Measurements from ENCODE around the gene SLC8A2.
"Not testable (repeated sequence)": the region's sequence is repeated elsewhere in the genome, so short reads cannot be mapped to it uniquely, and the experiment has no call there.

The SLC8A2 gene

DNA sequence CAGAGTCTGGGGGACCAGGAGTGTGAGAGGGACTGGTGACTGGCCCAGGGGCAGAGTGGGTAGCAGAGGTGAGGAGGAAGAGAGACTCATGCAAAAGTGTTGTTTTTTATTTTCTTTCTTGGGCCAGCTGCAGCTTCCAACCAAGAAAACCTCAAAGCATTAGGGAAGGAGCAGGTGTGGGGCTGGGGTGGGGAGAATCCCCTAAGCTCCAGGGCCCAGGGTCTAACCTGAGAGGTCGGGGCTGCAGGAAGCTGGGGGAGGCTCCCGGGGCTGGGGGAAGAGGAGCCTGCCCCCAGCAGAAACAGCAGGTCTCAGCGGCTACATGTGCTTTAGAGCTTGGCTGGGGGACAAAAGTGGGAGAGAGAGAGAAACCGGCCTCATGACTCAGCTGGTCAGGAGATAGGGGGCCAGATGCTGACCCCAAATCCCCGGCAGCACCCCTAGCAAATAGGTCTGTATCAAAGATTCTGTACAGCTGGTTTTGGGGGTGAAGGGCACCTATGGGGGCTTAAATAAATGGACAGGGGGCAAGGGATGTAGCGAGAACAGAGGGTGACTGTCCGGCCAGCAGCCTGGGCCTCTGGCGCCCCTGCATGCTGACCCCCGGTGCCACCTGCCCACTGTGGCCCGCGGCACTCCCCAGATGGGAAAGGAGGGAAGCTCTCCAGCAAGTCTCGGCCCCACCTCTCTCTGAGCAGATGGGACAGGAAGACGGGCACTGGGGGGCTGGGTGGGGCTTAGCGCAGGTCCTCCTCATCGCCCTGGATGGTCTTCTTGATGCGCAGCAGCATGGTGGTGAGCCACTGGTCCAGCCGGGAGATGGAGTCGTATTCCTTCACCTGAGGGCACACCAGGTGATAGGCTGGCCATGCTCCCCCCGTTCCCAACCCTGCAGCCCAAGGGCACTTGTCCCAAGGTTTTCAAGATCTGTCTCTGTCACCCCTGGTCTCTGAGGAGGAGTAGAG, 16.1 kb upstream of the SLC8A2 start:
- no peak for DNase-seq (ENCODE audit: low spot score)

GRCh38 chr19:47486900-47487299, 15.2 kb upstream of the SLC8A2 start:
- DNase-seq (ENCODE audit: low spot score) = no peak

GRCh38 chr19:47486220-47486619, 14.5 kb upstream of the SLC8A2 start:
- DNase-seq (ENCODE audit: low spot score) = not testable (repeated sequence)

- no peak for DNase-seq (ENCODE audit: low spot score)
Observed at GRCh38 chr19:47485210-47485609, 13.5 kb upstream of the SLC8A2 start.

DNA sequence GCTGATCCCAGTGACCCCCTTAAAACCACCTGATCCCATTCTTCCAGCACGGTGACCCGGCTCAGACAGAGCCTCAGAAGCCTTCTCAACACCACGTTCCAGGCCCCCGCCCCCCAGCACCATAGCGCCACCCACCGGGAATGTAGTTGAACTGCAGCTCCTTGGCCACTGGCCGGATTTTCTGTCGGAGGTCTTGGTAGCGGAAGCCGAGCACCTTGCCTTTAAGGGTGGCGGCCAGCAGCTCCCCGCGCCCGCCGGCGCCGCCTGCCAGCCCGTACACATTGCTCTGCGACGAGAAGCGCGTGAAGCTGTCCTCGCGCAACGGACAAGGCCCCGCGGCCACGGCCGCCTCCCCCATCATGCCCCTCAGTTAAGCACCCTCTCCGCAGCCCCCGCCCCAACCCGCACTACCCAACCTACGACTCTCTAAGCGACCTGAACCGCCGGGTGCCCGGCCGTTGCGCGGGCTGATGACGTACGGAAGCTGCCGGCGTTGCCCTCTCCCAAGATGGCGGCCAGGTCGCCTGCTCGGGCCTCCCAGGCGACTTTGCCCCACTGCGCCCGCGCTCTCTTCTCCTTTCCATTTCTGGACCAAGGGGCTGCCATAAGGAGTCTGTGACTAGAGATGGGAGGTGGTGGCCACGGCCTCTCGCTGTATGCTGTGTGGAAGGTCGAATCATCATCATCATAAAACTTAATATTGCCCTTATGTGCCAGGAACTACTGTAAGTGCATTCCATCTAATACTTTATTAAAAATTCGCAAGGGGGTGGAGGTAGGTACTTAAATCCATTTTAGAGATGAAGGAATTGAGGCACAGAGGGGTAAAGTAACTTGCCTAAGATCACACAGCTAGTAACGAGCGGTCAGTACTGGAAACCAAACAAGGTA, 12.4 kb upstream of the SLC8A2 start, which contains the start of gene KPTN:
Gene KPTN (minus strand): TSS at position 420 of the 891 bp plus-strand sequence. CDS start 59 bp downstream, at position 361.
- DNase-seq (ENCODE audit: low spot score) = peak; percentile 94

DNA sequence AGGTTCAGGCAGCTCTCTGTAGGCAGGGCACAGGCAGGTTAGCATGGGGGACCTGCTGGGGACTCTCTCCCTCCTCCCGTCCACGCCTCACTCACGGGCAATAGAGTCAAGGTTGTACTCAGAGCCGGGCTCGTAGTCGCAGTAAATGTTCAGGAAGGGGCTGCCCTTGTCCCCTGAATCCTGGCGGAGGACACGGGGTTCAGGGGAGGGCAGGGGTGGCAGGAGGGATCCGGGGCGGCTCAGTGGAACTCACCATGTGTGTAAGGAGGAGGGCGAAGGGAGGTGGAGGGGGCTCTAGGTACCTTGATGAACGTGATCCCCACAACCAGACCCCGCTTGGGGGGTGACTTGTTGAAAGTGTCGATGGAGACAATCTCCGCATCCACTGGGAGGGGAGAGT, 11.5 kb upstream of the SLC8A2 start:
- DNase-seq (ENCODE audit: low spot score) = no peak

- DNase-seq (ENCODE audit: low spot score) = no peak
Observed at GRCh38 chr19:47481460-47482052, 9.9 kb upstream of the SLC8A2 start.

DNA sequence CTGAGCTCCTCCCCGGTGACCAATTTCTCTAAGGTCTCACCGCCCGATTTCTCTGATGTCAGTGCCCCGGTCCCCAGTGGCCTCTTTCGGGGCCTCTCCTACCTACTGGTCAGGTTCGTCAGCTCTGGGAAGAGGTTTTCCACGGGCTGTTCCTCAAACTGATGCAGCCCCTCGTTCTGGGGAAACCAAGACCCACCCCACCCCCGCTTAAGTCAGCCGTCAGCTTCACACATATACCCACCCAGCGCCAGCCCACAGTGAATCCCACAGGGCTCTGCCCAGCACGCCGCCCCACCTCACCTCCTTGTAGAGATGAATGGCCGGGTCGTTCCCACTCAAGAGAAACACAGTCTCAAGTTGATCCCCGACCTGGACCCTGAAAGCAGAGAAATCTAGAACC, 9.0 kb upstream of the SLC8A2 start:
- no peak for DNase-seq (ENCODE audit: low spot score)

GRCh38 chr19:47479701-47480503, 8.2 kb upstream of the SLC8A2 start:
- DNase-seq (ENCODE audit: low spot score) = no peak

DNA sequence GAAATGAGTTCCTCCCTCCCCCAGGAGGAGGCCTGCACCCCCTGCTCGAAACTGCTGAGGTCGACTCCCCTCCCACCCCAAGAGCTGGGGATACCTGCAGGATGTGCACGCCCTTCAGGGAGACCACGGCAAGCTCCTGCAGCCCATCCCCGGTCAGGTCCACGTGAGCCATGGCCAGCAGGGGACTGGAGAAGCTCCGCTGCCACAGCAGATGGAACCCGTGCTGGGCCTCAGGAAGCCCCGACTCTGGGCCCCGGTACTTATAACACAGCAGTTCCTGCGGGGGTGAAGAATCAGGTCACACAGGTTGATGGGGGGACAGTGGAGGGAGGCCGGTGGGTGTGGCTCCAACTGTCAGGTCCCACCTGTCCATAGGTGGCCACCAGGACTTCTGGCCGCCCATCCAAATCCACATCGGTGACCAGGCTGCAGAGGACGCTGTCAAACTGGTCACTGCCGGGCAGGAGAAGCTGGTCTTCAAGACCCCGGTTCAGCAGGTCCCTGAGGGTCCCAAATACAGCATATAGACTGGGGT, 4.8 kb upstream of the SLC8A2 start:
- DNase-seq (ENCODE audit: low spot score) = no peak

DNA sequence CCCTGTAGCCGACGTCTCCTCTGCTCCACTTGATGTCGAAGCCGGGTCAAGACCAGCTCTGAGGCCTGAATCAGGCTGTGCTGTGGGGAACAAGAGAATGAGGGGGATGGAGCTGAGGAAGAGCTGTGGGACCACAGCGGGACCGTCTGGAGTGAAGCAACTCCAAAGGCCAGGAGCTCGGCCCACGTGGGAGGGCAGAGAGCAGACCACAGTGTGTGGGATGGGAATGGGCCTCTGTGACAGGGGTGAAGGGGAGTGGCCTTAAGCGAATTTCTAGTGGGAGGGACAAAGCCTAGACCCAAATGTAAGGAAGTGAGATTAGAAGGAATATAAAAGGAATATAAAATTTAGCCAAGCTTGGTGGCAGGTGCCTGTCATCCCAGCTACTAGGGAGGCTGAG, 3.8 kb upstream of the SLC8A2 start:
- no peak for DNase-seq (ENCODE audit: low spot score)

DNA sequence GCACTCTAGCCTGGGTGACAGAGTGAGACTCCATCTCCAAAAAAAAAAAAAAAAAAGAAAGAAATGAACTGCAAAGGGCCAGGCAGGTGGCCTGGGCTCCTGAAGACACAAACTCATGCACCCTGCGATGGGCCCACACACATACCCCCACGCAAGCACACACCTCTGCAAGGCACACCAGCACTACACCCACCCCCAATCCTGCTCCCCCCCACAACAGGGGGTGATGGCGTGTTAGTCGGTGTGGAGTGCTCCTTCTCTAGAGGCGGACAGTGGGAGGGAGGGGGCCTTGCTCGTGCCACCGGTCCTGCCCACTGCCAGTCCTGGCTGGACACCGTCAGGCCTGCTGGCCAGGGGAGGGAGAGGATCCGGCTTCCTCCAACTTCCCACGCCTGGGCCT, 1.6 kb upstream of the SLC8A2 start:
- no peak for DNase-seq (ENCODE audit: low spot score)

- DNase-seq (ENCODE audit: low spot score) = no peak
Observed at GRCh38 chr19:47471381-47471732, 336 bp downstream of the SLC8A2 start.

GRCh38 chr19:47470447-47471195, 1.1 kb downstream of the SLC8A2 start:
- DNase-seq (ENCODE audit: low spot score) = no peak

DNA sequence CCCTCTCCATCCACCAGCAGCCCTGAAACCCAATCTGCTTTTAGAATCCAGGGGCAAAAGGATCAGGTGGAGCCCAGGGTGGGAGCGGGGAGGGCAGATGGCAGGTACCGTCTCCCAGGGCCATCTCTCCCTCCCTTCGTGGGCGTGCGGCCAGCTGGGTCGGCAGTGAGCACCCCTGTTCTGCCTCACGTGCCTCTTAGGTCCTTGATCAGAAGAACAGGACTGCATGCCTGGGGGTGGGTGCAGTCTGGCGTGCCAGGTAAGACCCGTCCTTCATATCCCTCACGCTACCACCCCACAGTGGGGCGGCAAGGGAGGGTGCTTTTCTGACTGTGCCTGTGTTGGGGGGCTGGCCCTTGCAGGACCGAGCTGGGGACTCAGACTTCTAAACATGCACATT, 2.0 kb downstream of the SLC8A2 start:
- DNase-seq (ENCODE audit: low spot score) = no peak

GRCh38 chr19:47469363-47469700, 2.4 kb downstream of the SLC8A2 start:
- no peak for DNase-seq (ENCODE audit: low spot score)

- no peak for DNase-seq (ENCODE audit: low spot score)
Observed at GRCh38 chr19:47467914-47468313, 3.8 kb downstream of the SLC8A2 start.

DNA sequence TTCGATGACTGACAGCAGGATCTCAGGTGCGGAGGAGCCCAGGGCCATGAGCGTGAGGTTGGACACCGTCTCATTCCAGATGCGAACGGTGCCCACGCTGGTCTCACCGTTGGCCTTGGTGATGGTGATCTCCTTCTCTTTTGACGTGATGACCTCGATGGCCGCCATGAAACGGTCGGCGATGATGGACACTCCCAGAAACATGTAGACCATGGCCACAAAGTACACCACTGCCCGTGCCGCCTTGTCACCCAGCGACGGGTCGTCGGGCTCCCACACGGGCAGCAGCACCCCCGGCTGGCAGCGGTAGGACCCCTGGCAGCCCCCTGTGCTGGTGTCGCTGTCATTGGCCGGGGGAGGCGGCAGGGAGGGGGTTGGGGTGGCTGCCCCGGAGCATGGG, 5.7 kb downstream of the SLC8A2 start:
- DNase-seq (ENCODE audit: low spot score) = no peak

DNA sequence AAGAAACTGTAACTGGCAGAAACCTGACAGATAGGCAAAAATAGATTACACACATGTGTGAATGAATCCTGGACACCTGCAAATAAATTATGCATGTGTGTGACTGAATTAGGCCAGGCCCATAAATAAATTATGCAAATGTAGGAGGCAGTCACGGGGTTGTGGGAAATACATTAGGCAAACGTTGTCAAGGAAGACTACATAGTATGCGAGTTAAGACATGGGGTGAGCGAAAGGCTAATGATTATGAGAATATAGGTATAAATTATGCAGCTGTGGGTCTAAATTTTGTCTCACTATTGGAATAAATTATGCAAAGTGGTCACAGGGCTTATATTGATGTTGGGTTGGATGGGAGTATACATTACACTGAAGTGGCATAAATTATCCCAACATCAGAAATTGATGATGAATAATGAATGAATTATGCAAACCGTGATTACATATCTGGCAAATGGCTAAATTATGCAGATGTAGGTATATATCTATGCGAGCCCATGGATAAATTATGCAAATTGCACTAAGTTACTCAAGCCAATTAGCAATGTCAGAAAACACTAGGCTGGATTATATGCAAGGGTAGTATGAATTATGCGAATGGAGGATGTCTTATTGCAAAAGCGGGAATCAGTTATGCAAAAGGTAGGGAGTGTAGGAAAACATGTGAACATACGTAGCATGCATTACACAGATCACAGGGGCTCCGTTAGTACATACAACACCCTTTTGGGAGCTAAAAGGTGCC, 6.8 kb downstream of the SLC8A2 start:
- no peak for DNase-seq (ENCODE audit: low spot score)

DNA sequence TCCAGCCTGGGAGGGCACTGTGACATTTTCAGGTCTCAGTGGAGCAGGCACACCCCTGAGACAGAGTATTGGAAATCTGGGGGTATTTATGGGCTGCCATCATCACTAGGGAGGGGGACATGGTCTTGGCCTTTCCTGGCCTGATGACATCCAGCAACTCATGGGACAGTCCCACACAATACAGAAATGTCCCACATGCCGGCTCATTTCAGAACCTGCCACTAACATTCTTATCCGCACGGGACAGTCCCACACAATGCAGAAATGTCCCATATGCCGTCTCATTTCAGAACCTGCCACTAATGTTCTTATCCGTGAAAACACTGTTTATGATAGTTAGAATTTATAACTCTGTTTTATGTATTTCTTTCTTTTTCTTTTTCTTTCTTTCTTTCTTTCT, 9.8 kb downstream of the SLC8A2 start:
- no peak for DNase-seq (ENCODE audit: low spot score)
